Measurements from ENCODE around the gene PREB.
A peak's percentile ranks its signal among the peaks of the same experiment; 100 is the strongest.

PREB gene

GRCh38 chr2:27096748-27097297 lies 37.6 kb downstream of the PREB start:
- DNase-seq (ENCODE audit: low spot score) (no peak), FAIRE-seq (no peak)

GRCh38 chr2:27095745-27096651 lies 38.4 kb downstream of the PREB start:
- FAIRE-seq: no peak
- DNase-seq (ENCODE audit: low spot score): no peak

GRCh38 chr2:27095427-27095744 lies 39.0 kb downstream of the PREB start:
- DNase-seq (ENCODE audit: low spot score) (no peak), FAIRE-seq (no peak)

- FAIRE-seq: no peak
- no peak for DNase-seq (ENCODE audit: low spot score)
These were observed 40.0 kb downstream of the PREB start for GRCh38 chr2:27094353-27094984.

GRCh38 chr2:27093430-27094352 lies 40.7 kb downstream of the PREB start:
- FAIRE-seq (no peak), DNase-seq (ENCODE audit: low spot score) (no peak)

GRCh38 chr2:27092696-27093429 lies 41.6 kb downstream of the PREB start:
- FAIRE-seq (peak; percentile 55), DNase-seq (ENCODE audit: low spot score) (peak; percentile 52)

- DNase-seq (ENCODE audit: low spot score) (no peak), FAIRE-seq (no peak)
These were observed 42.4 kb downstream of the PREB start for GRCh38 chr2:27091746-27092695.

GRCh38 chr2:27089111-27089954 lies 45.1 kb downstream of the PREB start:
- no peak for FAIRE-seq
- no peak for DNase-seq (ENCODE audit: low spot score)

GRCh38 chr2:27088634-27089033 lies 45.8 kb downstream of the PREB start:
- DNase-seq (ENCODE audit: low spot score) (no peak), FAIRE-seq (no peak)

GRCh38 chr2:27087823-27088410 lies 46.5 kb downstream of the PREB start:
- FAIRE-seq: no peak
- DNase-seq (ENCODE audit: low spot score): no peak

- no peak for FAIRE-seq
- DNase-seq (ENCODE audit: low spot score): no peak
These were observed 47.5 kb downstream of the PREB start, which contains the start of gene KHK for GRCh38 chr2:27086724-27087593. Gene KHK (plus strand): TSS chr2:27086772. CDS start chr2:27087260, 488 bp downstream.

- FAIRE-seq: no peak
- peak; percentile 85 for DNase-seq (ENCODE audit: low spot score)
These were observed 48.2 kb downstream of the PREB start for GRCh38 chr2:27086090-27086723.

GRCh38 chr2:27085673-27086089 lies 48.8 kb downstream of the PREB start:
- DNase-seq (ENCODE audit: low spot score) (peak; percentile 22), FAIRE-seq (no peak)

- FAIRE-seq: no peak
- no peak for DNase-seq (ENCODE audit: low spot score)
These were observed 49.3 kb downstream of the PREB start for GRCh38 chr2:27085062-27085672.

- DNase-seq (ENCODE audit: low spot score): no peak
- FAIRE-seq: no peak
These were observed 50.0 kb downstream of the PREB start for GRCh38 chr2:27084297-27085061.
